HCT116 (cell line): ENCODE data around the gene OMP.

ENCODE experiments used
- CEBPB ChIP-seq: IDR thresholded peaks from 2 replicates; pipeline ENCODE4 v1.6.1; 2012; ENCODE audit warnings: low read depth
- CTCF ChIP-seq, 3 experiments: fragments of 200-600 bp in 1 of 3; sonication (generic) in 1 of 3; IDR thresholded peaks in 2 of 3; conservative IDR thresholded peaks in 1 of 3; 2 replicates each; pipeline ENCODE4 v1.5.1; 2012 to 2017; ENCODE audit warnings: low read depth in 2 of 3, low read length in 2 of 3, antibody characterized with exemption in 1 of 3, borderline replicate concordance in 1 of 3, control low read depth in 1 of 3, mild to moderate bottlenecking in 1 of 3, mixed read lengths in 1 of 3, mixed run types in 1 of 3, moderate library complexity in 1 of 3; ENCODE audit not compliant: insufficient read depth in 1 of 3
- EGR1 ChIP-seq: IDR thresholded peaks from 2 replicates; pipeline ENCODE4 v1.6.1; 2012; ENCODE audit warnings: low read depth
- FOSL1 ChIP-seq: IDR thresholded peaks from 2 replicates; pipeline ENCODE4 v1.6.1; 2012; ENCODE audit warnings: low read depth
- MAX ChIP-seq: IDR thresholded peaks from 2 replicates; pipeline ENCODE4 v1.6.1; 2012
- POLR2A ChIP-seq: IDR thresholded peaks from 2 replicates; pipeline ENCODE4 v1.7.0; 2011; ENCODE audit warnings: borderline replicate concordance; ENCODE audit not compliant: insufficient read depth, insufficient read length; ENCODE audit errors: extremely low read depth

- no peak for TF ChIP-seq MAX
- TF ChIP-seq EGR1, result no peak
- TF ChIP-seq CTCF (IDR thresholded peaks at IDR 0.05 in 2 of 3, conservative IDR thresholded peaks at IDR 0.05 in 1 of 3; ENCODE audit: borderline replicate concordance in 1 of 3, insufficient read depth in 1 of 3, low read depth in 2 of 3, low read length in 2 of 3), result no peak
- TF ChIP-seq POLR2A, result no peak
- no peak for TF ChIP-seq FOSL1
- no peak for TF ChIP-seq CEBPB
Measured at GRCh38 chr11:77106759-77107158, 4.1 kb downstream of the OMP start.
